GM21737 (cell line): ENCODE measurements around the gene SGCA.

Experiments
- ATAC-seq: cut with Tn5 transposase; IDR thresholded peaks from one replicate; pipeline ENCODE4 v1.9.1; 2021; ENCODE audit warnings: mild to moderate bottlenecking, moderate library complexity; ENCODE audit not compliant: unreplicated experiment

Gene SGCA

DNA sequence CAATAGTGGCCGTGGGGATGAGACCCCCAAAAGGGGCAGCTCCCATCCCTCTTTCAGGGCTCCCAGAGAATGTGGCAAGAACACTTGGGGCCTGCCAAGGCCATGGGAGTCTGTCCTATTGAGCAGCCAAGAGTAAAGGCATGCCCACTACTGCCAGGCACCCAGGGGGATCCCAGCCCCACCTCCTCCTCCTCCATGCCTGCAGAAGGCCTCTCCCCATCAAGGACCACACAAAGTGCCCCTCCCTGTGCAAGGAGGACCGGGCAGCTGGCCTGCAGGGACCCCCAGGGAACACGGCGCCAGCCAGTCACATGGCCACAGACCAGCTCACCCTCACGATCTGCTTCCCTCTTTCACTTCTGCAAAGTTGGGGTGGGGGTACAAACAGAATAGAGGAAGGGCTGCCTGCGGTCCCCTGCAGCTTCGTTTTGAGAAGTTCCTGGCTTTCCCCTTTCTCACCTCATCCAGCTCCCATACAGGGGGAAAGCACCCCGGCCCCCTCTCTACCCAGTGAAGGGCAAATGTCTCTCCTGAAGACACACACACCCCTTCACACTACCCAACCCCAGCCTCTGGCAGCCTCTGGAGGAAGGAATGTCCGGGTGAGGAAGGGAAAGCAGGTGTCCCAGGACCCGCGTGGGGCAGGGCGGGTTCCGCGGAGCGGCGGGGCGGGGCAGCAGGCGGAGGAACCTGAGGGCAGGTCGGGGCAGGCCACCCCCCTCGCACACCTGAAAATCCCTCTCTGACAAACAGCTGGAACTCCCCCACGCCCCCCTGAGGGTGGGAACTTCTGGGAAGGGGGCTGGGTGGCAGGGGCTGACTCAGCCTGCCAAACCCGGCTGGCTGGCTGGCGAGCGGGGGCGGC lies 17.3 kb upstream of the SGCA start:
- ATAC-seq, result no peak

DNA sequence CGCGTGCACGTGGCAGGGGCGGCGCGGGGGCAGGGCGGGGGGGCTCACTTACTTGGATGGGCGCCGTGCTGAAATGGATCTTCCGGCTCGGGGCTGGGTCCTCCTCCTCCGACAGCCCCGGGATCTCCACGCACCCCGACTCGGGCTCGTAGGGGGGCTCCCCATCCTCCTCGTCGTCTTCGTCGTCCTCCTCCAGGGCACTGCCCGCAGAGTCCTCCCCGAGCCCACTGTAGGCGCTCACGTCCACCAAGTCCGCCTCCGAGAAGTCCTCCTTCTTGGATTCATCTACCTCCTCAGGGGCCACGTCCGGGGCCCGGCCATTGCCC lies 16.8 kb upstream of the SGCA start:
- ATAC-seq, result no peak

DNA sequence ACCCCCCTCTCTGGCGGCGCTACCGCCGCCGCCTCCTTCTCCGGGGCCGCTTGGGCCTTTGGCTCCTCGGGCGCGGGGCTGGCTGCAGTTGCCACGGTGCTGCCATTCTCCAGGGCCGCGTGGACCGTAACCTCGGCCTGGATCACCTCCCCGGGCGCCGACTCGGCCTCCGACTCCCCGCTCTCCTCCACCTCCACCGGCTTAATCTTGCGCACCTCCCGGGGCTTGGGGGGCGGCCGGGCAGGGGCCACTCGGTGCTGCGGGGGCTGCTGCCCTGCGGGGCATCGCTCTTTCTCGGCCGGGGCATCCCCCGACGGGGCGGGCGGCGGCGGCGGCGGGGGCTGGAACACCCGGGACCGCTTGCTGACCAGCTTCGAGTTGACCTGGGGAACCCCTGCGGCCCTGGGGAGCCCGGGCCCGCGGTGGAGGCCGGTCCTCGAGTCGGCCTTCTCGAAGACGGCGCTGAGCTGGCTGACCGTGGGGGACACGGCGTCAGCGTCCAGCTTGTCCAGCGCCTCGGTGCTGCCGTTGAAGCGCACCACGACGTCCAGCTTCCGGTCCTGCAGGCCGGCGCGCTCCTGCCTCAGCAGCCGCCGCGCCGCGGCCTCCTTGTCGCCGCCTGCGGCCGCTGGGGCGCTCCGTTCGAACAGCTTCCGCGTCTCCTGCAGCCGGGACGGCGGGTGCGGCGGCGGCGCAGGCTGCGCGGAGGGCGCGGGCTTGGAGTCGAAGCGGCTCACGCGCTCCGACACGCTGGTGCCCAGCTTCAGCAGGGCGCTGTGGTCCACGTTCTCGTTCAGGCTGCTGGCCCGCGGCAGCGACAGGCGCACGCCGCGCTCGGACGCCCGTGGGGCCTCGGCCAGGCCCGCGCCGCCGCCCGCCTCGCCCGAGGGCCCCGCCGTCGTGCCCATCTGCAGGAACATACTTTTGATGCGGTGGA lies 16.1 kb upstream of the SGCA start:
- no peak for ATAC-seq

DNA sequence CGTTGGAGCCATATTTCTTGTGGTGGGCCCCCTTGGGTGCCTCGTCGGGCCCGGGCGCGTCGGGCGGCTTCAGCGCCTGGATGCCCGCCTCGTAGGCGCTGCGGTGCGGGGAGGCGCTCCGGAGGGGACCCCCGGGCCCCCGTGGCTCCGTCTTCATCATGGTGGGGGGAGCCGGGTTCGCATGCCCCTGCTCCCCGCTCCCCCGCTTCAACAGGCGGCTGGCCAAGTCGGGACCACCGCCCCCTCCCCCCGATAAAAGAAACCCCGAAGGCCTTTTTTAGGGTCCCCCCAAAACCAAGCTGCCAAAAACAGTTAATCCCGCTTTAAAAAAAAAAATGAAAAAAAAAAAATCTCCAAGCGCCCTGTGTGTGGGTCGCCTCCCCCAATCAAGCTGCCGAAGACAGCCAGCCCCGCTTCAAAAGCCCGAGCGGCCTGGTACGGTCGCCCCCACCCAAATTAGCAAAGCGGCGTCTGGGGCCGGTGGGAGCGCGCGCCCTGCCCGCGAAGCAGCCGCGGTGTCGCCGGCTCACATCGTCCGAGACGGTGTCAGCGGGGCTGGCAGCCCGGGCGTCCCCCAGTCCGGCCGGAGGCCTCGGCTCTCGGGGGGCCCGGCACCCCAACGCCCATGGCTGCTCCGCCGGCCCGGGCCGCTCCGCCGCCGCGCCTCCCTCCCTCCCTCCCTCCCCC lies 15.3 kb upstream of the SGCA start, which contains the start of gene PPP1R9B:
Gene PPP1R9B, minus strand, starts transcription at position 324 of the 687 bp plus-strand sequence. Its CDS starts 164 bp downstream, at position 160.
- ATAC-seq, result no peak

DNA sequence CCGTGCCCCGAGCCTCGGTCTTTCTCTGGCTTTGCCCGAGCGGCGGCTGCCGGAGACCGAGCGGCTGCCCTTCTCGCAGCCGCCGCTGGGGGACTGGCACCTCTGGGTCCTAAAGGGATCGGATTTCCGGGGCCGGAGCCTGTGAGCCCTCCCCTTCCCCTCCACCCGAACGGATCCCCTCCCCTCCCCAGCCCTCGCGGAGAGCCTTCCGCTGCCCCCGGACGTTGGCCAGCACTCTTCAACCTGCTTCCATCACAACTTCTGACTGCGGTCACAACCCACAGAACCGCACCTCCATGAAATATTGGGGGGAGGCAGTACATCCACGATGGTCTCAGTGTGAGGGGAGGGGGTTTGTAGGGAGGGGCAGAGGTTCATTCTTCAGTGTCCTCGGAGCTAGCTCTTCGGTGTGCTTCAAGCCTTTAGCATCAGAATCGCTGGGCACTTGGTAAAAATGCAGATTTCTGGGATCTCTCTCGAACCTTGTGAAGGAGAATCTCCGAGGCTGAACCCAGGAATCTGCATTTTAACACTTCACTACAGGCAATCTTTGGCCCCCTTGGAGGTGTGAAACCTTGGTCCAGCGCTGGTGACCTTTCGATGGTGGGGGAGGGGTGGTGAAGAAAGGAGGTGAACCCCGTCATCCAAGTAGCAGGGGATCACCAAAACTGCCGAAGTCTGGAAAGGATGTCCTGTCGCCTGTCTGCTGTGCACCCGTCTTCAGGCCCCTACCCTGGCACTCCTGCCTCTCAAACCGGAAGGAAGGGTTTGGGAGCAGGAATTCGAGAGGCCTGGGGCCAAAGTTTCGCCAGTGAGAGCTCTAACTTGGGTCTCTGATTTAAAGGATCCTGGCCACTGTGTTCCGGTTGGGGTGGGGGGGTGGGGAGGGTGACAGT lies 14.5 kb upstream of the SGCA start:
- ATAC-seq, result no peak

DNA sequence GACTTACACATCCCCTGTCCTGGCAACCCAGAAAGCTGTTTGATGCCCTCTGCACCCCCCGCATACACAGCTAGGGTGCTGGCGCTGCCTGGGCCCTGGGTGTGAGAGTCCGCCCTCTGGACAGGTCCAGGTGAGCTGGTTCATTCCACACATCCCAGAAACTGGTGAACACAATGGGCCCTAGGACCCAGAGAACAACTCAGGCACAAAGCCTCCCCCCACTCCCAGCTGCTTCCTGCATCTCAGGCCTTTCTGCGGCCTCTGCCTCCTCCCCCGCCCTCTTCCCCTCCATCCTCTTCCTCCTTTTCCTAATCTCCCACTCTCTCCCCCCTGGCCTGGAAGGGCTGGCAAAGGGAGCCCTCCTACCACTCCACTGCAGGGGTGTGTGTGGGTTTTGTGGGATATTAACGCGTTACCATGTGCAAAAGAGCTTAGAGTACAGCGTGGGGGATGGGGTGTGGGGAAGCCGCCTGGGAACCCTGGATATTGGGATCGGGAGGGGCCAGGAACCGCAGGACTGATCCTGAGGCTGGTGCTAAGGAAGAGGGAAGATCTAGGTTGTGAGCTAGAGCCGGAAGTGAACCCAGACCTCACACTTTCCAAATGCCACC lies 13.8 kb upstream of the SGCA start:
- ATAC-seq, result no peak

DNA sequence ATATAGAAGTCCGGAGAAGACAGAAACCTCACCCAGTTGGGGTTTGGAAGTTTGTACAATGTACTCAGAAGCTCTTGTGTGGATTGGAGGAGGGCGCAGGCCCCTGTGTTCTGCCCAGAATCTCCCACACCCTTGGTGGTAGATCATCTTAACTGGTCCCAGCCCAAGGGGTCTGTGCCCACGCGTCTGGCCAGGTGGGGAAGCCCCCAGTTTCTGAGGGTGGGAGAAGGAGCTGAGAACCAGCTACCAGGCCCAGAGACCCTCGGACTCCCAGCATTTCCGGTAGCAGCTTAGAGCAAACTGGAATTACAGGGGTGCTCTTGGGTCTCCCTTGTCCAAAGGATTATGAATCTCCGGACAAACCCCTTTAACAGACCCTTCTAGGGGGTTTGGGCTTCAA lies 13.1 kb upstream of the SGCA start:
- ATAC-seq, result no peak

DNA sequence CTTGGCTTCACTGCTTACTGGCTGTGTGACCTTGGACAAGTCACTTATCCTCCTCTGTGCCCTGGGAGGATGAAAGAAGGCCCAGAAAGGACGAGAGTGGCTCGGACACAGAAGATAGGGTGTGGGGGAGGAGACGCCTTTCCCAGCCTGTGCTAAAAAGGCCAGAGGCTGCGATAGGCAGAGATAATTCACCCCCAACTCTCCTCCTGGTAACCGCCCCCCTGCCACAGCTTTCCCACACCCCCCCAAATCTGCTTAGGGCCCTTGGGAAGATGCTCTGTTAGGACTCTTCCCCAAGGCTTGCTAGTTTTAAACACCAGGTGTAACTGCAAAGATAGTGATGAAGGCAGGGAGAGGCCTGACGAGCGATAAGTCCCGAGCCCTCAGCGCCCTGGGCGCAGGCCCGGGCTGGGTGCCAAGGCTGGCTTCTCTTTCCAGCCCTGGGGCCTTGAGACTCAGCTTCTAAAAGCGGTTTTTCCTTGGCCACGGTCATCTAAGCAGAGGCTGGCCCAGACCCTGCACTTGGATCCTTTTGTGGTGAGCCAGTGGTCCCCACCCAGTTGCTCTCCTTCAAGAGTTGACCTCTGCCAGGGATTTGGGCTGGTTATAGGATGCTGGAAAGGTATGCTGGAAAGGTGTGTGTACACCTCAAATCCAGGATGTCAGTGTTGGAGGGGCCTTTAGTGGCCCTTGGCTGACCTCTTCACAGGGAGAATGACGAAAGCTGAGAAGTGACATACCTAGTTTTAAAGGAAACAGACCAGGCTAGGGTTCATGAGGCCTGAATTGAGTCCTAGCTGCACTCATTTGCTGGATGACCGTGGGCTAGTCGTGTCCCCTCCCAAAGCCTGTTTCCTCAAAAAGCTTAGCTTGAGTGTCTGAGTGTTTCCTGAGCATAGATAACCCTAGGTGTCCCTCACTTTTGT lies 11.9 kb upstream of the SGCA start:
- no peak for ATAC-seq

DNA sequence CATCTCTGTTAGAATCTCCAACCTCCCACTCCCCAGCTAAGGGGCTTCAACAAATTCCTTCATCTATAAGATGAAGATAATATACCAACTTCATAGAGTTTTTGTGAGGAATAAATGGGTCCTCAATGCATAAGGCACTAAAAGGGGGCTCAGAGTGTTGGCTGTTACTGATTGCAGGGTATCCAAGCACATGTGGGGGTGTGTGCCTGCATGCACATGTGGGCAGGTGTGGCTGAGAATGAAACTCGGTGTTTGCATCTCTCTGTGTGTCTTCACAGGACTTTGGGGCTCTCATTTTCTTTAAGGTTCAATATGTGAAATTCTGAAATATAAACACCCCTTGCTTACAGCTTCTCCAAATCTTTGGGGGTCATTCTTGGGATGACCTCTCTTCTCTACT lies 11.2 kb upstream of the SGCA start:
- no peak for ATAC-seq

DNA sequence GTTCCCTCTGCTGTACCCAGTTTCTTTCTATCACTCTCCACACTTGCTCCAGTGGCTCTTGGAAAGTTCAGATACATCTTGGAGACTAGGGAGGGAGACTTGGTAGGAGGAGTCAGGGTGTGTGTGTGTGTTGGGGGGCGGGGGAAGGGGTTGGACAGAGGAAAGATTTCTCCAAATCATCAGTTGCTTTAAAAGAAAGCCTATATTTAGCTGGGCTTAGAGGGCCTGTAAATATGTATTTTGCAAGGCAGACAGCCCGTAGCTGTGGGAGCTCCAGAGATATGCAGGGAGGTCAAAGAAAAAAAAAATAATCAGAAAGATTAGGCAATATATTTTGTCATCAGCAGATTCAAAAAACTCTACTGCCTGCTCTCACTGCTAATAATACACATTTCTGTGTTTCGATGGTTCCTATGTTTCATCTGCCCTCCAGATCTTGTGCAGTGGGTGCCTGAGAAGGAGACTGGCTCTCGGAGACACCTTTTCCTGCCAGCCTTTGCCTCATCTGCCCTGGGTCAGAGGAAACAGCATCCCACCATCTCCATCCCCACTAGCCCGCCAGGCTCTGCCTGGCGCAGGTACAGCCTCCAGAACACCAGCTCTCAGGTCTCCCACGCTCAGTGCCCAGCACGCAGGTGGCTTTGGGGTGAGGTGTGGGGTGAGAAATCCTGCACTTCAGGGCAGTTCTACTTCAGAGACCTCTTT lies 10.5 kb upstream of the SGCA start:
- no peak for ATAC-seq

DNA sequence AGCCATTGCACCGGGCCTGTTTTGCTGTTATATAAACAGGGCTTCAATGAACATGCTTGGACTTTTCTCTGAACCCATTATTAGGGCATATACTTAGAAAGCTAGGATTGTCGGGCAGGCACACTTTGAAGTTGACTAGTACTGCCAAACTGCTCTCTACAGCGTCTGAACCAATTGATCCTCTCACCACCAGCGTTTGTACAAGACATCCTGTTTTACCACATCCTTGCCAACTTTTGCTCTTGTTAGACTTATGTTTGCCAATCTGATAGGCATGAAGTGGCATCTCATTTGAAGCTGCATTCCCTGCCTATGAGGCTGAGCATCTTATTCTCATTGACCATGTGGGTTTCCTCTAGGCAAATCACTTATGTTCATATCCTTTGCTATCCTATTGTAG lies 7.9 kb upstream of the SGCA start:
- no peak for ATAC-seq

DNA sequence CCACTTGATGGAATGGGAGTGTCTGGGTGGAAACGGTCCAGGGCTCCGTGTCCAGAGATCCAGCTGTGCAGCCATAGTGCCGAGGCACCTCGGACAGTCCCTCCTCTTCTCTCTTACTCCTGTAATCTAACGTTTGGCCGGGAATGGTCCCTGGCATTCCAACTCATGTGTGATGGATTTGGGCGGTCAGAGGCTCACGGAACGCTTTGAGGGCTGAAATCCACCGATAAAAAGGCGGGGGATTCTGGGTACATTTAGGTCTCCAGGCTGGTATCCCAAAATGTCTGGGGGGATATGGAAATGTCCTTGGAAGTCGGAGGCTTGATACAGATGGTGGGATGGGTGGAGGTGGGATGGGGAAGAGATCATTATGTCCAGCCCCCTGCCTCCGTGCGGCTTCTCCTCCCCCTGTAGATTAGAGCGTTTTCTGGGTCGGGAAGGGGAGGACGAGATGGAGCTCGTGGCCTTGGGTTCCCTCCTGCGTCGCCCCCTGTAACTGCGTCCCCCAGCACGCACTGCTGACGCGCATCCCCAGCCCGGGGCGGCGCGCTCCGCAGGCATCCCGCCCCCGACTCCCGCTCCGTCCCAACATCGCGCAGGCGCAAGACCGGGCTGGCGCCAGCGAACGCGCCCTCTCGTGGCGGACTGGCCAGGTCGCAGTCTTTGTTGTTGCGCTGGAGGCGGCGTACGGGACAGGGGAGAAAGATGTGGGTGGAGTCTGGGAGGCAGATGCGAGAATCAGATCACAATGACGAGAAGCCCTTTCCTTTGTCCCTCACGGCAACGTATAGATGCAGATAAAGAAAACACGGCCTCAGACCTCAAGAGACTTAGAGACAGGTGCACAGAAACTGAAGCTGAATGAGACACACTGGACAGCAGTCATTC lies 4.5 kb upstream of the SGCA start:
- ATAC-seq, result peak; percentile 87

DNA sequence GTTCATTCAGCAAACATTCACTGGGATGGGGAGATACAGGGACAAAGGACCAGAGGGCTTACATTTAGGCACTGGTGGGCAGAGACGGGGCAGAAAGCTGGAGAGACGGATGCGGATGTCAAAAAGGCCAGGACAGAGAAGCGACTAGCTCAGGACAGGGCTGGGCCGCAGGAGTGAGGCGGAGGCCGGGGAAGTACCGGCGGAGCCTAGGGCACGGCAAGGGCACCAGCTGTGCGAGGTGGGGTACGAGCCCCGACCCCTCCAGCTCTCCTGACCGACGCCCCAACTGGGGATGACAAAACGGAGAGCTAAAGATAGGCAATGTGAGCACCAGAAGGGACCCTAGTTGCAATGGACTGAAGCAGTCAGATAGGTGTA lies 3.9 kb upstream of the SGCA start:
- ATAC-seq, result no peak

DNA sequence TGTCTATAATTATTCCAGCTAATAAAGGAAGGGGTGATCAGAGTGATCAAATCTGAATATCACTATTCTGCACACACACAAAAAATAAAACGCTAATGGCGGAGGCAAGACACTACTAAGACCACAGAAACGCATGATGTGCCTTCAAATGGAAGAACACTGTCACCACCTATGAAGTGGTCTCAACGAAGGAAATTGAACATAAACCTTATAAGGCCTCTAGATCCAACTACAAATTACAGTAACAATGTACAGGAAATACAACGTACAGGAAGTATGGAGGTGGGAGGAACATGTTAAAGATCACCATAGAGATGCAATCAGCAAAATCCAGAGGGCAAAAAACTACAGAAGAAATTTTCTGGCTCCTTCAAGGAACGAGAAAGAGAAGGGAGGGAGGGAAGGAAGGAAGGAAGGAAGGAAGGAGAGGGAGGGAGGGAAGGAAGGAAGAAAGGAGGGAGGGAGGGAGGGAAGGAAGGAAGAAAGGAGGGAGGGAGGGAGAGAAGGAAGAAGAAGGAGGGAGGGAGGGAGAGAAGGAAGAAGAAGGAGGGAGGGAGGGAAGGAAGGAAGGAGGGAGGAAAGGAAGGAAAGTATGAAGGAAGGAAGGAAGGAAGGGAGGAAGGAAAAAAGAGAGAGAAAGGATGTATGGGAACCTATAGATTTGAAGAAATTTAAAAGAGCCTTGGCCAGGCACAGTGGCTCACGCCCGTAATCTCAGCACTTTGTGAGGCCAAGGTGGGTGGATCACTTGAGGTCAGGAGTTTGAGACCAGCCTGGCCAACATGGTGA lies 3.1 kb upstream of the SGCA start:
- ATAC-seq, result no peak

DNA sequence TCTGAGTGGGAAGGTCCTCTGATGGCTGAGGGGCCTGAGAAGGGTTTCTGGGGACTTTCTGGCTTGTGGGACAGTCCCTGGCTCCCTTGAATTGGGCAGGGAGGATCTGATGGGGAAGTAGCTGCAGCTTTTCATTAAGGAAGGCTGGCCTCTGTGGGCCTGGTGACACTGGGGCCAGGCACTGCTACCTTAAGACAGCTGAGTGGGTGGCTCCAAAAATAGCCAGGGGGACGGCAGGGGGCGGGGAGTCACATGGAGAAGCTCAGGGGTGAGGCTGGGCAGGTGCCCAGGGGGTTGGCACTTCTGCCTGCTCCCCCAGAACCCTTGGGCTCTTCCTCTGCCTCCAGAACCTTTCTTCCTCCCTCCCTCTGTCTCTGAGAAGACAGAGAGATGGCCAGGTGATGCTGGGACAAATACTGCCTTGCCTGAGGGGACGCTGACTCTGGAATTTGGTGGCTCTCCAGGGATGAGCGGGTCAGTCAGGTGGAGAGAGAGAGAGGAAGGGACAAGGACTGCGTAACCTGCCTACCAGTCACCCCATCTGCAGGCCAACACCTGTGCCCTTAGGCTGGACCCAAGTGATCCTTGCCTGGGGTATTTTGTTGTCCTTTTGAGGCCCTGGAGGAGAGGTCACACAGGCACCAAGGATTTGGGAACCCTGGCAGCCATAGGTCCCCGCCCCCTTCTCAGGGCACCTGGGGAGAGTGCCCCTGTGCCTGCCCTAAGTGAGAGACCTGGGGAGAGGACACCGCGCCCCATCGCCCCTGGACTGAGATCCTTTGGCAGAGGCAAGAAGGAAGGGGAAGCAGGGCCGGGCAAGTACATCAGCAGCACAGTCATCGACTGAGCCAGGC lies 1.7 kb upstream of the SGCA start:
- ATAC-seq, result no peak

DNA sequence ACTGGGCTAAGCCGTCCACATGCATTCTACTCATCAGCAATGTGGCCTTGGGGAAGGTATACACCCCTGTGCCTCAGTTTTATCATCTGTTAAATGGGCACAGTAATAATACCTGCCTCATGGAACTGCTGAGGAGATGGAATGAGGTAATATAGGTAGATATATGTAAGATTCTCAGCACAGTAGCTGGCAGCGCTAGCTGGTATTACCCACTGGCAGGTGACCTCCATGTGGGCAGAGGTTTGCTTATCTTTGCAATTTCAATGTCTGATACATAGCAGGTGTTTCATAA lies 1.2 kb upstream of the SGCA start:
- ATAC-seq, result no peak
